HG03439 (cell line): ENCODE results near the gene MAMDC2.
"Not testable (repeated sequence)": the region's sequence is repeated elsewhere in the genome, so short reads cannot be mapped to it uniquely, and the experiment has no call there.

ENCODE experiments used
- ATAC-seq: cut with Tn5 transposase; IDR thresholded peaks from one replicate; pipeline ENCODE4 v1.9.1; 2021; ENCODE audit warnings: mild to moderate bottlenecking, moderate library complexity; ENCODE audit not compliant: unreplicated experiment

Gene MAMDC2

GRCh38 chr9:70170151-70170790, 126.6 kb downstream of the MAMDC2 start:
- ATAC-seq = no peak

- no peak for ATAC-seq
Measured at GRCh38 chr9:70172532-70172931, 128.9 kb downstream of the MAMDC2 start.

- ATAC-seq = no peak
Measured at GRCh38 chr9:70177121-70177520, 133.5 kb downstream of the MAMDC2 start.

GRCh38 chr9:70192707-70193106, 149.1 kb downstream of the MAMDC2 start:
- ATAC-seq = no peak

- no peak for ATAC-seq
Measured at GRCh38 chr9:70195456-70195855, 151.8 kb downstream of the MAMDC2 start.

- no peak for ATAC-seq
Measured at GRCh38 chr9:70197216-70198044, 153.8 kb downstream of the MAMDC2 start.

GRCh38 chr9:70204743-70205142, 161.1 kb downstream of the MAMDC2 start:
- not testable (repeated sequence) for ATAC-seq

GRCh38 chr9:70205366-70206020, 161.8 kb downstream of the MAMDC2 start:
- no peak for ATAC-seq

- no peak for ATAC-seq
Measured at GRCh38 chr9:70217029-70217428, 173.4 kb downstream of the MAMDC2 start.

- ATAC-seq = no peak
Measured at GRCh38 chr9:70218767-70219166, 175.1 kb downstream of the MAMDC2 start.

- ATAC-seq = no peak
Measured at GRCh38 chr9:70220216-70220615, 176.6 kb downstream of the MAMDC2 start.

- no peak for ATAC-seq
Measured at GRCh38 chr9:70222354-70222753, 178.7 kb downstream of the MAMDC2 start.

GRCh38 chr9:70228118-70228517, 184.5 kb downstream of the MAMDC2 start:
- no peak for ATAC-seq

- ATAC-seq = no peak
Measured at GRCh38 chr9:70228611-70229010, 185.0 kb downstream of the MAMDC2 start.

- no peak for ATAC-seq
Measured at GRCh38 chr9:70229026-70229425, 185.4 kb downstream of the MAMDC2 start.

GRCh38 chr9:70229579-70229978, 185.9 kb downstream of the MAMDC2 start:
- no peak for ATAC-seq

- ATAC-seq = no peak
Measured at GRCh38 chr9:70232476-70232875, 188.8 kb downstream of the MAMDC2 start.

- ATAC-seq = not testable (repeated sequence)
Measured at GRCh38 chr9:70234208-70234607, 190.6 kb downstream of the MAMDC2 start.

GRCh38 chr9:70245952-70246351, 202.3 kb downstream of the MAMDC2 start:
- ATAC-seq = not testable (repeated sequence)

GRCh38 chr9:70250221-70250620, 206.6 kb downstream of the MAMDC2 start:
- ATAC-seq = no peak

GRCh38 chr9:70255486-70255885, 211.8 kb downstream of the MAMDC2 start:
- no peak for ATAC-seq

GRCh38 chr9:70256123-70256551, 212.5 kb downstream of the MAMDC2 start:
- ATAC-seq = no peak
